Caco-2 (cell line): Measurements from ENCODE around the gene AGAP1. TPM values are rescaled to one million over a fixed set of nuclear protein-coding genes. Genes with fewer than 3 reads are reported as not detected.

ENCODE experiments used
- BruUV-seq: library from RNA; stranded (reverse); fragments of 400-500 nt; replicated peaks from 2 replicates; lab custom pipeline; 2021; lab: Mats Ljungman, UMichigan
- CTCF ChIA-PET: fragments of 300-600 bp; sonication (Branson Sonifier 250); formaldehyde crosslinking; loops from one replicate; lab custom pipeline; 2022; ENCODE audit warnings: antibody characterized with exemption; lab: Charles Lee
- POLR2A ChIA-PET: fragments of 300-600 bp; sonication (Branson Sonifier 250); formaldehyde crosslinking; loops from one replicate; lab custom pipeline; 2022; ENCODE audit warnings: antibody characterized with exemption; lab: Charles Lee
- DNase-seq, 2 experiments: peaks; one replicate each; pipeline versions ENCODE4 v3.0.0 to v3.0.0-alpha.2; 2020 to 2022
- H3K27me3 ChIP-seq: replicated peaks from 2 replicates; pipeline ENCODE4 v1.6.0; 2011; ENCODE audit warnings: low read length; ENCODE audit not compliant: control insufficient read depth, insufficient read depth
- H3K36me3 ChIP-seq: 2 replicates; pipeline ENCODE4 v1.5.1; 2011; ENCODE audit warnings: low read length; ENCODE audit not compliant: control insufficient read depth, insufficient read depth
- H3K4me1 ChIP-seq: fragments of 250-450 bp; sonication (Bioruptor Pico); 2 replicates; pipeline ENCODE4 v1.5.1; 2020; ENCODE audit warnings: mild to moderate bottlenecking
- H3K4me3 ChIP-seq: 2 replicates; pipeline ENCODE4 v1.5.1; 2011; ENCODE audit warnings: low read depth, mild to moderate bottlenecking, control low read depth, low read length
- H3K9me3 ChIP-seq: fragments of 250-450 bp; sonication (Bioruptor Pico); 2 replicates; pipeline ENCODE4 v1.5.1; 2020; ENCODE audit warnings: mild to moderate bottlenecking, moderate library complexity
- H3K27ac Mint-ChIP-seq: one replicate; pipeline ENCODE4 v1.8.0; 2022; ENCODE audit warnings: mixed read lengths; ENCODE audit not compliant: unreplicated experiment
- H3K27me3 Mint-ChIP-seq: one replicate; pipeline ENCODE4 v1.8.0; 2022; ENCODE audit warnings: mixed read lengths; ENCODE audit not compliant: insufficient read depth, unreplicated experiment
- H3K36me3 Mint-ChIP-seq: one replicate; pipeline ENCODE4 v1.8.0; 2022; ENCODE audit warnings: mild to moderate bottlenecking, mixed read lengths; ENCODE audit not compliant: insufficient read depth, unreplicated experiment
- H3K4me1 Mint-ChIP-seq: one replicate; pipeline ENCODE4 v1.8.0; 2022; ENCODE audit warnings: low read depth, mixed read lengths; ENCODE audit not compliant: unreplicated experiment
- H3K4me3 Mint-ChIP-seq: one replicate; pipeline ENCODE4 v1.8.0; 2022; ENCODE audit warnings: mild to moderate bottlenecking, moderate library complexity, mixed read lengths; ENCODE audit not compliant: unreplicated experiment
- H3K9me3 Mint-ChIP-seq: one replicate; pipeline ENCODE4 v1.8.0; 2022; ENCODE audit warnings: mixed read lengths; ENCODE audit not compliant: unreplicated experiment
- CTCF ChIP-seq, 2 experiments: fragments of 200-600 bp in 1 of 2; IDR thresholded peaks; 1 replicate in 1 of 2; 2 replicates in 1 of 2; pipeline versions ENCODE4 v1.5.1 to v1.8.0; 2011 to 2022; ENCODE audit warnings: antibody characterized with exemption in 1 of 2, control low read depth in 1 of 2, inconsistent platforms in 1 of 2, low read depth in 1 of 2, low read length in 1 of 2, mild to moderate bottlenecking in 1 of 2, moderate library complexity in 1 of 2; ENCODE audit not compliant: insufficient read depth in 1 of 2, severe bottlenecking in 1 of 2, unreplicated experiment in 1 of 2
- intact Hi-C: fragments of 100-400 bp; cut with micrococcal nuclease; formaldehyde crosslinking; loops from one replicate; pipeline ENCODE4 v1.10.0; 2022; ENCODE audit not compliant: unreplicated experiment
- total RNA-seq: library from RNA; stranded (reverse); gene quantifications from 2 replicates; pipeline ENCODE4 v1.2.3, GENCODE V29; 2022

The AGAP1 gene
- total RNA-seq, 1 experiment from 2014 or later: 41.7 TPM

GRCh38 chr2:236063994-236064393 is 570.2 kb downstream of the AGAP1 start:
- H3K9me3 Mint-ChIP-seq: no peaks in the 10 kb centered on the region

GRCh38 chr2:236065314-236066160 is 571.7 kb downstream of the AGAP1 start:
- POLR2A ChIA-PET: no interaction called here
- CTCF ChIA-PET: no interaction called here

More at GRCh38 chr2:236063994-236064393, 570.2 kb downstream of the AGAP1 start:
- Histone ChIP-seq H3K27me3 (no peaks in the 10 kb centered on the region), H3K4me3 (no peak overlapping the region), H3K9me3 (no peaks in the 10 kb centered on the region), H3K4me1 (no peaks in the 10 kb centered on the region), H3K36me3 (no peaks in the 10 kb centered on the region)
- CTCF ChIA-PET: no interaction called here
- no TSS peak for BruUV-seq
- Mint-ChIP-seq H3K4me3 (no peak overlapping the region), H3K4me1 (no peaks in the 10 kb centered on the region), H3K27ac (no peak overlapping the region), H3K36me3 (no peaks in the 10 kb centered on the region), H3K27me3 (no peaks in the 10 kb centered on the region)
- POLR2A ChIA-PET: no interaction called here
- DNase-seq: no peak
- intact Hi-C loops: no loop called here
- no peak for TF ChIP-seq CTCF (IDR thresholded peaks at IDR 0.05; ENCODE audit: insufficient read depth in 1 of 2, low read depth in 1 of 2, low read length in 1 of 2, severe bottlenecking in 1 of 2, unreplicated experiment in 1 of 2)

DNA sequence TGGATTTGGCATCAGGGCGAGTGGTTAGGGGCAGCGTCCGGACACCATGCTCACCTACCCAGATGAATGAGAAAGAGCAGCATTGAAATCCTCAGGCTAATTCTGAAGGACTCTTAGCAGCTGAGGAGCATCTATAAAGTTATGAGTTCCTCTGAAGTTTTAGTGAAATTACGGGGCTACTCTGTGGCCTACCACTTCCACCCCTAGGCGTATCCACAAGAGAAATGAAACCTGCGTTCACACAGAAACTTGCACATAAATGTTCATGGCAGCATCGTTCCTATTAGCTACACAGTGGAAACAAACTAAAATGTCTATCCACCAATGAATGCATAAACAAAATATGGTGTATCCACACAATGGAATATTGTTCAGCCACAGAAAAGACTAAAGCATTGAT is 576.4 kb downstream of the AGAP1 start:
- Mint-ChIP-seq H3K36me3 (peaks cover 5% of the 10 kb centered on the region), H3K4me1 (no peaks in the 10 kb centered on the region), H3K4me3 (no peak overlapping the region), H3K27me3 (no peaks in the 10 kb centered on the region), H3K27ac (no peak overlapping the region), H3K9me3 (no peaks in the 10 kb centered on the region)
- CTCF ChIA-PET: no interaction called here
- H3K36me3 ChIP-seq: no peaks in the 10 kb centered on the region
- TF ChIP-seq CTCF (IDR thresholded peaks at IDR 0.05; ENCODE audit: insufficient read depth in 1 of 2, low read depth in 1 of 2, low read length in 1 of 2, severe bottlenecking in 1 of 2, unreplicated experiment in 1 of 2): no peak
- intact Hi-C loops: no loop called here
- POLR2A ChIA-PET: no interaction called here
- no peaks in the 10 kb centered on the region for H3K4me1 ChIP-seq
- no peak overlapping the region for H3K4me3 ChIP-seq
- no TSS peak for BruUV-seq
- no peaks in the 10 kb centered on the region for H3K9me3 ChIP-seq
- H3K27me3 ChIP-seq: no peaks in the 10 kb centered on the region
- no peak for DNase-seq

More at GRCh38 chr2:236065314-236066160, 571.7 kb downstream of the AGAP1 start:
- H3K4me3 Mint-ChIP-seq: no peak overlapping the region
- BruUV-seq: no TSS peak
- no peak overlapping the region for H3K4me3 ChIP-seq
- intact Hi-C loops: no loop called here
- no peaks in the 10 kb centered on the region for H3K9me3 Mint-ChIP-seq
- no peaks in the 10 kb centered on the region for H3K9me3 ChIP-seq
- no peaks in the 10 kb centered on the region for H3K27me3 ChIP-seq
- H3K36me3 Mint-ChIP-seq: no peaks in the 10 kb centered on the region
- no peaks in the 10 kb centered on the region for H3K4me1 ChIP-seq
- no peak for TF ChIP-seq CTCF (IDR thresholded peaks at IDR 0.05; ENCODE audit: insufficient read depth in 1 of 2, low read depth in 1 of 2, low read length in 1 of 2, severe bottlenecking in 1 of 2, unreplicated experiment in 1 of 2)
- no peak overlapping the region for H3K27ac Mint-ChIP-seq
- H3K36me3 ChIP-seq: no peaks in the 10 kb centered on the region
- no peaks in the 10 kb centered on the region for H3K27me3 Mint-ChIP-seq
- H3K4me1 Mint-ChIP-seq: no peaks in the 10 kb centered on the region
- DNase-seq: no peak
